Panc1 (cell line): Measurements from ENCODE around the gene MPZL1. TPM values are rescaled to one million over a fixed set of nuclear protein-coding genes. Genes with fewer than 3 reads are reported as not detected.

Source experiments
- ATAC-seq: fragments of 200-7000 bp; cut with Tn5 transposase; 2 replicates; pipeline ENCODE4 v1.9.1; 2020; ENCODE audit warnings: mild to moderate bottlenecking, moderate library complexity
- BruUV-seq: library from RNA; stranded (reverse); fragments of 400-500 nt; replicated peaks from 2 replicates; lab custom pipeline; 2021; lab: Mats Ljungman, UMichigan
- CTCF ChIA-PET: fragments of 300-600 bp; sonication (Branson Sonifier 250); formaldehyde crosslinking; loops from one replicate; lab custom pipeline; 2022; ENCODE audit warnings: antibody characterized with exemption; lab: Charles Lee
- POLR2A ChIA-PET: fragments of 300-600 bp; sonication (Branson Sonifier 250); formaldehyde crosslinking; loops from one replicate; lab custom pipeline; 2022; ENCODE audit warnings: antibody characterized with exemption; lab: Charles Lee
- DNase-seq: peaks from one replicate; pipeline ENCODE4 v3.0.0-alpha.2; 2010; ENCODE audit warnings: low read depth, low spot score
- H3K27ac ChIP-seq: 2 replicates; pipeline ENCODE4 v1.5.1; 2011; ENCODE audit warnings: mild to moderate bottlenecking, low read length, inconsistent platforms
- H3K27me3 ChIP-seq: fragments of 200-500 bp; sonication (Bioruptor generic); 2 replicates; pipeline ENCODE4 v1.6.0; 2014; ENCODE audit warnings: low read length, inconsistent platforms; ENCODE audit not compliant: control insufficient read depth, insufficient read depth
- H3K36me3 ChIP-seq: fragments of 200-500 bp; sonication (Bioruptor generic); 2 replicates; pipeline ENCODE4 v1.5.1; 2014; ENCODE audit warnings: inconsistent platforms, mild to moderate bottlenecking, low read length, moderate library complexity; ENCODE audit not compliant: control insufficient read depth, insufficient read depth
- H3K4me1 ChIP-seq: 2 replicates; pipeline ENCODE4 v1.5.1; 2011; ENCODE audit warnings: inconsistent platforms, mild to moderate bottlenecking, low read length, moderate library complexity; ENCODE audit not compliant: control insufficient read depth, insufficient read depth
- H3K4me3 ChIP-seq, 2 experiments: 2 replicates each; pipeline ENCODE4 v1.5.1; 2011 to 2012; ENCODE audit warnings: low read depth in 2 of 2, low read length in 2 of 2, mild to moderate bottlenecking in 2 of 2, inconsistent platforms in 1 of 2, moderate library complexity in 1 of 2
- H3K9me3 ChIP-seq: fragments of 200-500 bp; sonication (Bioruptor generic); 2 replicates; pipeline ENCODE4 v1.5.1; 2014; ENCODE audit warnings: low read depth, mild to moderate bottlenecking, inconsistent platforms, low read length, moderate library complexity; ENCODE audit not compliant: control insufficient read depth, insufficient read depth
- CTCF ChIP-seq: fragments of 450-650 bp; IDR thresholded peaks from 2 replicates; pipeline ENCODE4 v1.5.1; 2017; ENCODE audit warnings: mild to moderate bottlenecking
- POLR2AphosphoS5 ChIP-seq: IDR thresholded peaks from 2 replicates; pipeline ENCODE4 v1.6.1; 2012; ENCODE audit warnings: mild to moderate bottlenecking, low read depth, low read length, moderate library complexity
- REST ChIP-seq, 2 experiments: IDR thresholded peaks; 2 replicates each; pipeline ENCODE4 v1.6.1; 2011 to 2012; ENCODE audit warnings: low read depth in 2 of 2, control low read depth in 1 of 2, low read length in 1 of 2, mild to moderate bottlenecking in 1 of 2, moderate library complexity in 1 of 2; ENCODE audit not compliant: insufficient read depth in 1 of 2
- SIN3A ChIP-seq: IDR thresholded peaks from 2 replicates; pipeline ENCODE4 v1.6.1; 2012; ENCODE audit warnings: low read depth, mild to moderate bottlenecking, low read length, moderate library complexity, borderline replicate concordance; ENCODE audit not compliant: insufficient read depth
- TCF7L2 ChIP-seq: IDR thresholded peaks from 2 replicates; pipeline ENCODE4 v1.6.1; 2011; ENCODE audit warnings: mild to moderate bottlenecking, low read depth, low read length, inconsistent platforms
- in situ Hi-C: cut with HindIII; loops from 2 replicates; pipeline ENCODE4 v1.10.0; 2016; ENCODE audit warnings: low sequenced_read_pairs, low pct_unique_long_range_greater_than_20kb
- intact Hi-C: fragments of 100-400 bp; cut with micrococcal nuclease; formaldehyde crosslinking; loops from one replicate; pipeline ENCODE4 v1.10.0; 2022; ENCODE audit not compliant: unreplicated experiment
- total RNA-seq: library from RNA; stranded (reverse); gene quantifications from one replicate; pipeline ENCODE4 v1.2.1, GENCODE V29; 2021; ENCODE audit not compliant: unreplicated experiment

MPZL1 gene
- total RNA-seq, 1 experiment from 2014 or later, result 72.0 TPM

- Histone ChIP-seq H3K27me3 (no peaks in the 10 kb centered on the region), H3K9me3 (no peaks in the 10 kb centered on the region), H3K4me1 (peaks cover 8% of the 10 kb centered on the region; the same call in 1 of the 2 replicates), H3K4me3 (no peak overlapping the region), H3K36me3 (no peaks in the 10 kb centered on the region), H3K27ac (no peak overlapping the region)
- intact Hi-C loops (no loop called here), in situ Hi-C loops (no loop called here)
- ChIA-PET CTCF (no interaction called here), POLR2A (no interaction called here)
- BruUV-seq, result no TSS peak
- DNase-seq (no peak), ATAC-seq (no peak)
- TF ChIP-seq SIN3A (no peak), CTCF (0 out of 2 replicates have a peak, but pooled peaks have one; percentile 6)
These were observed 24.4 kb downstream of the MPZL1 start for GRCh38 chr1:167746013-167746672.

- POLR2A ChIA-PET, result no interaction called here
- intact Hi-C loops, result no loop called here
These were observed 25.3 kb downstream of the MPZL1 start for GRCh38 chr1:167746988-167747655.

More at GRCh38 chr1:167746988-167747655, 25.3 kb downstream of the MPZL1 start:
- H3K4me3 ChIP-seq, result no peak overlapping the region
- no peaks in the 10 kb centered on the region for H3K27me3 ChIP-seq
- no TSS peak for BruUV-seq
- no peak overlapping the region for H3K27ac ChIP-seq
- peaks cover 7% of the 10 kb centered on the region; the same call in 1 of the 2 replicates for H3K4me1 ChIP-seq
- no peaks in the 10 kb centered on the region for H3K36me3 ChIP-seq
- no peak for DNase-seq
- in situ Hi-C loops, result no loop called here
- ATAC-seq, result no peak
- no peaks in the 10 kb centered on the region for H3K9me3 ChIP-seq
- CTCF ChIA-PET, result no interaction called here
- TF ChIP-seq CTCF, result no peak
- TF ChIP-seq REST (IDR thresholded peaks at IDR 0.05; ENCODE audit: insufficient read depth in 1 of 2, low read depth in 2 of 2, low read length in 1 of 2), result no peak
- no peak for TF ChIP-seq TCF7L2
- no peak for TF ChIP-seq POLR2AphosphoS5
- TF ChIP-seq SIN3A, result no peak
